PFSK-1 (cell line): ENCODE results near the gene GATB.

Experiments
- POLR2AphosphoS5 ChIP-seq: IDR thresholded peaks from 2 replicates; pipeline ENCODE4 v1.6.1; 2012; ENCODE audit warnings: low read depth, mild to moderate bottlenecking, control low read depth, low read length, moderate library complexity
- SIN3A ChIP-seq: IDR thresholded peaks from 2 replicates; pipeline ENCODE4 v1.6.1; 2012; ENCODE audit warnings: mild to moderate bottlenecking, low read length, moderate library complexity, borderline replicate concordance; ENCODE audit not compliant: insufficient read depth
- TAF1 ChIP-seq: IDR thresholded peaks from 2 replicates; pipeline ENCODE4 v1.6.1; 2012; ENCODE audit warnings: low read length, control low read depth, borderline replicate concordance; ENCODE audit not compliant: insufficient read depth
- TF ChIP-seq, protein P1 (sequence below), 2 experiments: IDR thresholded peaks; 2 replicates each; pipeline versions ENCODE4 v1.6.1 to v1.8.0; 2011 to 2012; ENCODE audit warnings: low read depth in 2 of 2, low read length in 2 of 2, control low read depth in 1 of 2, inconsistent platforms in 1 of 2, mild to moderate bottlenecking in 1 of 2, moderate library complexity in 1 of 2; ENCODE audit not compliant: insufficient read depth in 1 of 2

- TF ChIP-seq POLR2AphosphoS5 (no peak), TAF1 (no peak), SIN3A (no peak)
- TF ChIP-seq, protein P1, sequence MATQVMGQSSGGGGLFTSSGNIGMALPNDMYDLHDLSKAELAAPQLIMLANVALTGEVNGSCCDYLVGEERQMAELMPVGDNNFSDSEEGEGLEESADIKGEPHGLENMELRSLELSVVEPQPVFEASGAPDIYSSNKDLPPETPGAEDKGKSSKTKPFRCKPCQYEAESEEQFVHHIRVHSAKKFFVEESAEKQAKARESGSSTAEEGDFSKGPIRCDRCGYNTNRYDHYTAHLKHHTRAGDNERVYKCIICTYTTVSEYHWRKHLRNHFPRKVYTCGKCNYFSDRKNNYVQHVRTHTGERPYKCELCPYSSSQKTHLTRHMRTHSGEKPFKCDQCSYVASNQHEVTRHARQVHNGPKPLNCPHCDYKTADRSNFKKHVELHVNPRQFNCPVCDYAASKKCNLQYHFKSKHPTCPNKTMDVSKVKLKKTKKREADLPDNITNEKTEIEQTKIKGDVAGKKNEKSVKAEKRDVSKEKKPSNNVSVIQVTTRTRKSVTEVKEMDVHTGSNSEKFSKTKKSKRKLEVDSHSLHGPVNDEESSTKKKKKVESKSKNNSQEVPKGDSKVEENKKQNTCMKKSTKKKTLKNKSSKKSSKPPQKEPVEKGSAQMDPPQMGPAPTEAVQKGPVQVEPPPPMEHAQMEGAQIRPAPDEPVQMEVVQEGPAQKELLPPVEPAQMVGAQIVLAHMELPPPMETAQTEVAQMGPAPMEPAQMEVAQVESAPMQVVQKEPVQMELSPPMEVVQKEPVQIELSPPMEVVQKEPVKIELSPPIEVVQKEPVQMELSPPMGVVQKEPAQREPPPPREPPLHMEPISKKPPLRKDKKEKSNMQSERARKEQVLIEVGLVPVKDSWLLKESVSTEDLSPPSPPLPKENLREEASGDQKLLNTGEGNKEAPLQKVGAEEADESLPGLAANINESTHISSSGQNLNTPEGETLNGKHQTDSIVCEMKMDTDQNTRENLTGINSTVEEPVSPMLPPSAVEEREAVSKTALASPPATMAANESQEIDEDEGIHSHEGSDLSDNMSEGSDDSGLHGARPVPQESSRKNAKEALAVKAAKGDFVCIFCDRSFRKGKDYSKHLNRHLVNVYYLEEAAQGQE (IDR thresholded peaks at IDR 0.05; ENCODE audit: insufficient read depth in 1 of 2, low read depth in 2 of 2, low read length in 2 of 2): no peak
Measured at GRCh38 chr4:151715881-151716280, 44.9 kb downstream of the GATB start.
